Measurements from ENCODE around the gene CLOCK. TPM values are rescaled to one million over a fixed set of nuclear protein-coding genes. Genes with fewer than 3 reads are reported as not detected.

The CLOCK gene
- total RNA-seq, 2 donors from 2014 or later, result 19.5 to 25.4 TPM

DNA sequence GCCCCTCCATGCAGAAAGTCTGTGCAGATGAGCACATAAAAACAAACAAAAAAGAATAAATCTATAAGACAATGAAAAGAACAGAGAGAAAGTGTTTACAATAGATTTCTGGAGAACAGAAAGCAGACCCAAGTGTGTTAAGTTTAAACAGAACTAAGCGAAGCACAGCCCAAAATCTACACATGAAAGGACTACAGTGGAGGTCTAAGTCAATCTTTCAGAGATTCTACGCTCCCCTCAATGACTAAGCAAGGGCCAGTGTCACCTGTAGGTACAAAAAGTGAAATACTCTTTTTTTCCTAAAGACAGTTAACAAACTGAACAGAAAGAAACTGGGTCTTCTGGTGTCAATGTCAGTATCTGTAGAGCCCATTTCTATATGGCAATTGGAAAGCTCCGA, 18.2 kb downstream of the CLOCK start:
- H3K27ac ChIP-seq, result no peak overlapping the region
- no peaks in the 10 kb centered on the region for H3K4me1 ChIP-seq (replicated peaks)
- H3K27me3 ChIP-seq (replicated peaks; ENCODE audit: insufficient read depth), result no peaks in the 10 kb centered on the region
- H3K4me3 ChIP-seq, result no peak overlapping the region
- H3K36me3 ChIP-seq, result no peaks in the 10 kb centered on the region
- no peak for TF ChIP-seq POLR2AphosphoS5 (IDR thresholded peaks at IDR 0.05)
- TF ChIP-seq, protein P1, sequence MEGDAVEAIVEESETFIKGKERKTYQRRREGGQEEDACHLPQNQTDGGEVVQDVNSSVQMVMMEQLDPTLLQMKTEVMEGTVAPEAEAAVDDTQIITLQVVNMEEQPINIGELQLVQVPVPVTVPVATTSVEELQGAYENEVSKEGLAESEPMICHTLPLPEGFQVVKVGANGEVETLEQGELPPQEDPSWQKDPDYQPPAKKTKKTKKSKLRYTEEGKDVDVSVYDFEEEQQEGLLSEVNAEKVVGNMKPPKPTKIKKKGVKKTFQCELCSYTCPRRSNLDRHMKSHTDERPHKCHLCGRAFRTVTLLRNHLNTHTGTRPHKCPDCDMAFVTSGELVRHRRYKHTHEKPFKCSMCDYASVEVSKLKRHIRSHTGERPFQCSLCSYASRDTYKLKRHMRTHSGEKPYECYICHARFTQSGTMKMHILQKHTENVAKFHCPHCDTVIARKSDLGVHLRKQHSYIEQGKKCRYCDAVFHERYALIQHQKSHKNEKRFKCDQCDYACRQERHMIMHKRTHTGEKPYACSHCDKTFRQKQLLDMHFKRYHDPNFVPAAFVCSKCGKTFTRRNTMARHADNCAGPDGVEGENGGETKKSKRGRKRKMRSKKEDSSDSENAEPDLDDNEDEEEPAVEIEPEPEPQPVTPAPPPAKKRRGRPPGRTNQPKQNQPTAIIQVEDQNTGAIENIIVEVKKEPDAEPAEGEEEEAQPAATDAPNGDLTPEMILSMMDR (IDR thresholded peaks at IDR 0.05), result no peak
- no peak for TF ChIP-seq POLR2A (IDR thresholded peaks at IDR 0.05)
- intact Hi-C loops (cut with DNase I), result no loop called here
- no peak for DNase-seq (ENCODE audit: low spot score)
- WGBS, result 77% methylated on average over 3 of the region's 3 CpGs
- H3K9me3 ChIP-seq, result no peaks in the 10 kb centered on the region

DNA sequence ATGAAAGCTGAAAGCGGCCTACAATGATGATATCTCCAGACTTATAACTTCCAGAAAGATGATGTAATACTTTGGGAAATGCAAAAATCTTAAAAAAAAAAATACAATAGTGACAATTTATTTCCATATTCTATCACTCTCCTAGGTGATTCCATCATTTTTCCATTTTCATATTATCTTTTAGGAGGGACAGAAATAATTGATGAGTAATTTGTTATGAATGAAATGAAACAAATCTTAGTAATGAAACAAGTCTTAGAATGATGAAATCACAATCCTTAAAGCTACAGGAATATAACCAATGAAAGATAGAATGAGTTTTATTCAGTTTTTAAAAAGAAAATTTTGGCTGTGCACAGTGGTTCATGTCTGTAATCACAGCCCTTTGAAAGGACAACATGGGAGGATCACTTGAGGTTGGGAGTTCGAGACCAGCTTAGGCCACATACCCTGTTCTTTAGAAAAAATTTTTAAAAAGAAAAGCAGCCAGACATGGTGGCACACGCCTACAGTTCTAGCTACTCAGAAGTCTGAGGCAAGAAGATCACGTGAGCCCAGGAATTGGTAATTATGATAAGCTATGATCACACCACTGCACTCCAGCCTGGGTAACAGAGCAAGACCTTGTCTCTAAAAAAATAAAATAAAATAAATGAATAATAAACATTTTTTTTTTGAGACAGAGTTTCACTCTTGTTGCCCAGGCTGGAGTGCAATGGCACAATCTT, 21.7 kb downstream of the CLOCK start:
- TF ChIP-seq, protein P1 (IDR thresholded peaks at IDR 0.05), result no peak
- TF ChIP-seq POLR2AphosphoS5 (IDR thresholded peaks at IDR 0.05) (no peak), POLR2A (IDR thresholded peaks at IDR 0.05) (no peak)
- Histone ChIP-seq H3K27ac (no peak overlapping the region), H3K4me1 (replicated peaks) (no peaks in the 10 kb centered on the region), H3K4me3 (no peak overlapping the region), H3K9me3 (no peaks in the 10 kb centered on the region), H3K36me3 (no peaks in the 10 kb centered on the region), H3K27me3 (replicated peaks; ENCODE audit: insufficient read depth) (no peaks in the 10 kb centered on the region)
- 92% methylated on average over 4 of the region's 4 CpGs for WGBS
- intact Hi-C loops (cut with DNase I), result no loop called here
- no peak for DNase-seq (ENCODE audit: low spot score)

DNA sequence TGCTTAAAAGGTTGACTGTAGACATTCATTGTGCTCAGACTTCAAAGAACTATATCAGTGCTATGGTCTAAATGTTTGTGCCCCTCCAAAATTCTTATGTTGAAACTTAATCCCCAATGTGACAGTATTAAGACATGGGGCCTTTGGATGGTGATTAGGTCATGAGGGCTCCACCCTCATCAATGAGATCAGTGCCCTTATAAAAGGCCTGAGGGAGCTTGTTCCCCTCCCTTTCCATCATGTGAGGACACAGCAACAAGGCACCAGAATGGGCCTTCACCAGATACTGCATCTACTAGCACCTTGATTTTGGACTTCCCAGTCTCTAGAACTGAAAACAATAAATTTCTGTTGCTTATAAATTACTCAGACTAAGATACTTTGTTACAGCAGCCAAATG, 28.3 kb downstream of the CLOCK start:
- Histone ChIP-seq H3K9me3 (no peaks in the 10 kb centered on the region), H3K4me1 (replicated peaks) (no peaks in the 10 kb centered on the region), H3K4me3 (no peak overlapping the region), H3K27ac (no peak overlapping the region), H3K27me3 (replicated peaks; ENCODE audit: insufficient read depth) (no peaks in the 10 kb centered on the region), H3K36me3 (no peaks in the 10 kb centered on the region)
- DNase-seq (ENCODE audit: low spot score), result no peak
- TF ChIP-seq POLR2A (IDR thresholded peaks at IDR 0.05), result no peak
- TF ChIP-seq, protein P1 (IDR thresholded peaks at IDR 0.05), result no peak
- no peak for TF ChIP-seq POLR2AphosphoS5 (IDR thresholded peaks at IDR 0.05)
- intact Hi-C loops (cut with DNase I), result no loop called here

DNA sequence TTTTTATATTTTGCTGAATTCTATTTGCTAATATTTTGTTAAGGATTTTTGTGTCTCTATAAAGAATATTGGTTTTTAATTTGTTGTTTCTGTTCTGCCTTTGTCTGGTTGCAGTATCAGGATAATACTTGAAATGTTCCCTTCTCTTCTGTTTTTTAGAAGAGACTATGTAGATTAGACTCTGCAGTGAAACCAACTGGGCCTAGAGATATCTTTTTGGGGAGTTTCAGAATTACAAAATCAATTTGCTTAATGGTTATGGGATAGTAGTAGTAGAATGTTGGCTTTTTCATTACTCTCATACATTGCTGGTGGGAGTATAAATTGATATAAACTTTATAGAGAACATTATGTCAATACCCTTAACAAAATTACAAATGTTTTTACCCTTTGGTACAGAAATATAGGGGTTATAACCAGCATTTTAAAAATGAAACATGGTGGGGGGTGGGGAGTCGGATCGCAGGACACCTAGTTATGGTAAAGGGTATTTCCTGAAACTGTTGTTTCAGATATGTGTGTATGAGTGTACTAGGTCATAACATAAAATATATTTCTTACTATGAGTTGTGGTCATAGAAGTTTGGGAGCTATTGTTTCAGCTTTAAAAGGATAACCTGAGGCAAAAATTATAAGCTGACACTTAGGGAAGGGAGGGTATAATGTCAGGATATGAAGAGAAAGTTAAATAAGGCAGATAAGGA, 29.0 kb downstream of the CLOCK start:
- 97% methylated on average over 2 of the region's 2 CpGs for WGBS
- DNase-seq (ENCODE audit: low spot score), result no peak
- intact Hi-C loops (cut with DNase I), result no loop called here
- no peaks in the 10 kb centered on the region for H3K36me3 ChIP-seq
- H3K9me3 ChIP-seq, result no peaks in the 10 kb centered on the region
- H3K4me3 ChIP-seq, result no peak overlapping the region
- TF ChIP-seq, protein P1 (IDR thresholded peaks at IDR 0.05), result no peak
- TF ChIP-seq POLR2AphosphoS5 (IDR thresholded peaks at IDR 0.05) (no peak), POLR2A (IDR thresholded peaks at IDR 0.05) (no peak)
- no peak overlapping the region for H3K27ac ChIP-seq
- H3K4me1 ChIP-seq (replicated peaks), result no peaks in the 10 kb centered on the region
- H3K27me3 ChIP-seq (replicated peaks; ENCODE audit: insufficient read depth), result no peaks in the 10 kb centered on the region

All from prostate gland (tissue), 2 donors.